Stimulated activated naive CD8-positive, alpha-beta T cell treated with anti-CD3 and anti-CD28 coated beads, Interleukin-15, Interleukin-2, amounts not matched to agents 100 U/mL and 50 U/mL, for 24 hours (primary cell): Measurements from ENCODE around the gene CCNDBP1.
"Not testable (repeated sequence)": the region's sequence is repeated elsewhere in the genome, so short reads cannot be mapped to it uniquely, and the experiment has no call there.

Source experiments
- ATAC-seq: fragments of 150-1000 bp; cut with Tn5 transposase; one replicate; pipeline ENCODE4 v1.10.0; 2021
- DNase-seq: peaks from one replicate; pipeline ENCODE4 v3.0.0; 2021

Gene CCNDBP1

GRCh38 chr15:43193710-43194109, 8.5 kb downstream of the CCNDBP1 start:
- ATAC-seq (no peak), DNase-seq (no peak)

DNA sequence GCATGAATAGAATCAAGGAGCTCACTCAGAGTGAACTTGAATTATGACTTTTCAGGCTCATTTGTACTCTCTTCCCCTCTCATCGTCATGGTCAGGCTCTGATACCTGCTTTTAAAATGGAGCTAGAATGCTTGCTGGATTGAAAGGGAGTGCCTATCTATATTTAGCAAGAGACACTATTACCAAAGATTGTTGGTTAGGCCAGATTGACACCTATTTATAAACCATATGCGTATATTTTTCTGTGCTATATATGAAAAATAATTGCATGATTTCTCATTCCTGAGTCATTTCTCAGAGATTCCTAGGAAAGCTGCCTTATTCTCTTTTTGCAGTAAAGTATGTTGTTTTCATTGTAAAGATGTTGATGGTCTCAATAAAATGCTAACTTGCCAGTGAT, 9.6 kb downstream of the CCNDBP1 start:
- DNase-seq (no peak), ATAC-seq (no peak)

DNA sequence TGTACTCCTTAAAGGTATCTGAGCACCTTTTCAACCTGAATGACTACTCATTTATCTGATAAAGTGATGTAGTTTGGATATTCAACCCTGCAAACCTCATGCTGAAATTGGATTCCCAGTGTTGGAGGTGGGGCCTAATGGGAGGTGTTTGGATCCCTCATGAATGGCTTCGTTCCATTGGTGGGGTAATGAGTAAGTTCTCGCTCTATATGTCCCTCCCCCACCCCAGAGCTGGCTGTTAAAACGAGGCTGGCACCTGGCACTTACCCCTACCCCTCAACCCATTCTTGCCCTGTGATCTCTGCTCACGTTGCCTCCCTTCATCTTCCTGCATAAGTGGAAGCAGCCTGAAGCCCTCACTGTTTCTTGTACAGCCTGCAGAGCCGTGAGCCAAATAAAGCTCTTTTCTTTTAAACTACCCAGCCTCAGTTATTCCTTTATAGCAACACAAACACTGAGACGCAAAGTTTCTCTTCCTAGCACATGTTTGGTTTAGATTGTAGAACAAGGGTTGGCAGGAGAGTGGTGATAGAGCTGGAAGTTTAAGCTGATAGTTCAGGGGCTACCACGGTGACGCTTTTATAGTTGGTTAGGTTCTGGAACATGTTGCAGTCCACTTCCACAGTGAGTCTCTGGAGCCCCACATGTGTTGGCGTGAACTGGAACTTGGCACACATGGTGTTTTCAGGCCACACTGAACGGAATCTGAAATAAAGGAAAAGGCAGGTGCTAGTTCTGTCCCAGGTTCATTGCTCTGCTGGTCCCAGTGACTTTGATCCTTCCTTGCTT, 11.8 kb downstream of the CCNDBP1 start:
- ATAC-seq = no peak
- no peak for DNase-seq

DNA sequence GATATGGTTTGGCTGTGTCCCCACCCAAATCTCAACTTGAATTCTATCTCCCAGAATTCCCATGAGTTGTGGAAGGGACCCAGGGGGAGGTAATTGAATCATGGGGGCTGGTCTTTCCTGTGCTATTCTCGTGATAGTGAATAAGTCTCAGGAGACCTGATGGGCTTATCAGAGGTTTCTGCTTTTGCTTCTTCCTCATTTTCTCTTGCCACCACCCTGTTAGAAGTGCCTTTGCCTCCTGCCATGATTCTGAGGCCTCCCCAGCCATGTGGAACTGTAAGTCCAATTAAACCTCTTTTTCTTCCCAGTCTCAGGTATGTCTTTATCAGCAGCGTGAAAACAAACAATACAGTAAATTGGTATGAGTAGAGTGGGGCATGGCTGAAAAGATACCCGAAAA, 12.6 kb downstream of the CCNDBP1 start:
- ATAC-seq, DNase-seq: not testable (repeated sequence)

DNA sequence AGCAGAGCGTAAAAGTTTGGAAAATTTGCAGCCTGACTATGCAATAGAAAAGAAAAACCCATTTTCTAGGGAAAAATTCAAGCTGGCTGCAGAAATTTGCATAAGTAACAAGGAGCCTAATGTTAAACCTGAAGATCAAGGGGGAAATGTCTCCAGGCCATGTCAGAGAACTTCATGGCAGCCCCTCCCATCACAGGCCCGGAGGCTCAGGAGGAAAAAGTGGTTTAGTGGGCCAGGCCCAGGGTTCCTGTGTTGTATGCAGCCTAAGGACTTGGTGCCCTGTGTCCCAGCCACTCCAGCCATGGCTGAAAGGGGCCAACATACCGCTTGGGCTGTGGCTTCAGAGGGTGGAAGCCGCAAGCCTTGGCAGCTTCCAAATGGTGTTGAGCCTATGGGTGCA, 13.4 kb downstream of the CCNDBP1 start:
- DNase-seq, ATAC-seq: not testable (repeated sequence)

- DNase-seq = no peak
These were observed 13.8 kb downstream of the CCNDBP1 start for GRCh38 chr15:43198992-43199391.

GRCh38 chr15:43199945-43200488, 14.8 kb downstream of the CCNDBP1 start:
- ATAC-seq (peak; percentile 50), DNase-seq (no peak)

More at GRCh38 chr15:43198992-43199391, 13.8 kb downstream of the CCNDBP1 start:
- ATAC-seq = no peak

GRCh38 chr15:43204016-43204901, 19.1 kb downstream of the CCNDBP1 start:
- peak; percentile 73 for ATAC-seq
- peak; percentile 67 for DNase-seq

GRCh38 chr15:43206054-43206453, 20.9 kb downstream of the CCNDBP1 start:
- no peak for DNase-seq
- ATAC-seq = no peak

DNA sequence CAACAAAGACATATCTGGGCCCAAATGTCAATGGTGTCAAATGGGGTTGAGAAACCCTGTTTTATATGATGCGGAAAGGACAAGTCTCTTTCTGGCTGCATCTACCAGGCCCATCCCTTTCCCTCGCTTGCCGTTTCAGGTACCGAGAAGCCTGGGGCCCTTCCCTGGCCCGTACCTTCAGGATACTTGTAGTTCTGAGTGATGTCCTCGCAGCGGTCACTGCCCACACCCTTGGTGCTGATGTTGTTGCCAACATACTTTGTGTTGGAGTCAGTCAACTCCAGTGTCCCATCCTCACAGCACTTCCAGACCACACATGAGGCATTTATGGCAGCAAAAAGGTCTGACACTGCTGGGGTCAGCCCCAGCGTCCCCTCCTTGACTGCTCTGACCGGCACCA, 21.8 kb downstream of the CCNDBP1 start:
- DNase-seq = no peak
- ATAC-seq = no peak

DNA sequence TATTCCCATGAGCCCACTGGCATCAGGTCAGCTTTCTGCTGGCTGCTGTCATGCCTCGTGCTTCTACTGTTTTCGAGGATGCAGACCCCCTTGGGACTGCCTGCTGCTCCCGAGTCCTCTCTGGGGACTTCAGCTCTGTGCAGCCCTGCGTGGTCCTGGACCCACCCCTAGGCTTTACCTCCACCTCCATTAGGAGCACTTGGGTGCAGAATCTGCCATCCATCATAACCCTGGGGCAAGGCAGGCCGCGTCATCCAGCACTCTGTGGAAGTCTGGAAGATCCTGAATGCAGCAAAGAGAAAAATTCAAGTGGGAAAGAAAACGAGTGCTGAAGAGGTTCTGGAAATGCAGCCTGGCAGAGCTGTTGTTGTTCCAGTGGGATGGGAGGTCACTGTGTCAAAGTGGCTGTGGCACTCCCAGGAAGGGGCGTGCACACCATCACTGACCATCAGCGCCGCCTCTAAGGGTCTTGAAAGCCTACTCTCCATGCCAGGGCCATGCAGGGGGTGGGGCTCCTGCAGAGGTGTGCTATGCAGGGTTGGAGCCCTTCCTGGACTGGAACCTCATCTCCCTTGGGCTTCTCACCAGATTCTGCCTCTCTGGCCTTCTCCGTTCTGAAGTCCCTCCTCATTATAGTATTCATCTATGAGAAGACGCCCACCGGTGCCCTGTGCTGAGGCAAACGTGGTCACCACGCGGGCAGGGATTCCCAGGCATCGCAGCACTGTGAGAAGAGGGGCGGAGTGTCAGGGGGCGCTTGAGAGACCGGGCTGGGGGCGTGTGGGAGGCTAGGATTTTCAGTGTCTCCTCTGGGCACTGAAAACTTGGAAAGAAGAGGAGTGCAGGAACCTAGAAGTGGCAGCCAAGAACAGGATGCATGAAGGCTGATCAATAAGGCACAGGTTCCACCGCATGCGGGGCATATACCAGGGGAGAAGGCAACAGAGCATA, 23.1 kb downstream of the CCNDBP1 start:
- no peak for DNase-seq
- ATAC-seq = no peak

GRCh38 chr15:43209059-43209824, 24.0 kb downstream of the CCNDBP1 start:
- DNase-seq = no peak
- ATAC-seq = no peak

GRCh38 chr15:43210172-43210745, 25.1 kb downstream of the CCNDBP1 start:
- DNase-seq = no peak
- ATAC-seq = no peak

DNA sequence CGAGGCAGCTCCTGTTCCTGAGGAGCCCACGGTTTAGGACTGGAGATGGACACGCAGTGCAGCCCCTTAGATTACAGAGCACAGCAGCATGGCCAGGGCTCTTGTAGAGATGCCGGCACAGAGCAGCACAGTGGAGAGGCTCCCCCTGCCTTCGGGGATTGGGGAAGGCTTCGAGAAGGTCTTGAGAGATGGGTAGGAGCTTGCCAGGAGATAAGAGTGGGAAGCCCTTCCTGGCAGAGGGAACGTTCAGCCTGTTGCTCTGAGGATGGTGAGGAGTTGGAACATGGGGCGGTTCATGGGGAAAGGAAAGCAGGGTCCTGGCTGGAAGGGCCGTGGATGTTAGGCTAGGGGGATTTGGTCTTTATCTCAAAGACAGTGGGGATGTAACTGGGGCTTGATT, 25.6 kb downstream of the CCNDBP1 start:
- no peak for ATAC-seq
- no peak for DNase-seq

- no peak for DNase-seq
- no peak for ATAC-seq
These were observed 26.1 kb downstream of the CCNDBP1 start for GRCh38 chr15:43211224-43211735.

DNA sequence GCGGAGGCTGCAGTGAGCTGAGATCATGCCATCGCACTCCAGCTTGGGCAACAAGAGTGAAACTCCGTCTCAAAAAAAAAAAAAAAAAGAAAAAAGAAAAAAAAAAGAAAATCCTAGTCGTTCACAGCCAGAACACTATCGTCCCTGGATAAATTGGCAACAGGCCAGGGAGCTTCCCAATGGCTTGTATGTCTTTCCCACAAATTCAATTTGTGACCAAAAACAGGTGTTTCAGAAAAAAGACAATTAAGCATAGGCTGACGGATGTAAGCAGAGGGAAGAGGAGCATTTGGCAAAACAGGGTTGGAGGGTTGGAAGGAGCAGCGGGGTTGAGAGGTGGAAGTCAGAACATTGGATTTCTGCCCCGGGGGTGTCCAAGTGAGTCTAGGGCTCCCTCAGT, 27.1 kb downstream of the CCNDBP1 start:
- ATAC-seq (no peak), DNase-seq (no peak)

GRCh38 chr15:43212951-43213350, 27.7 kb downstream of the CCNDBP1 start:
- ATAC-seq (no peak), DNase-seq (no peak)

DNA sequence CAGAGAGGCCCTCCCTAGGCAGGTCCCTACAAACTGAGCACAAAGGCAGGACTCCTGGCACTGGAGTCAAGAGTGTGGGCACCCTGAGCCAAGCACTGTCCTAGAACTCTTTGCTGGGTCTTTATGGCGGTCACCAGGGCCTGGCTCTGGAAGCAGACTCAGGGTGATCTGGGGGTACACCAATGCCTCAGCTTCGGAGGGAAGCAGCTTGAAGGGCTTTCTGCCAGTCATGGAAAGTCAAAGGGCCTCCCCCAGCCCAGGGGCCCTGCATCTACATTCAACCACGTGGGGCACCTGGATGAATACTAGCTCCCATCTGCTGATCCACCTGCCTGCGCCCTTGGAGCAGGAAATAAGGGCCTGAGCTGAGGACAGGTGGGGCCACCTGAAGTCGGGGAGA, 28.3 kb downstream of the CCNDBP1 start:
- no peak for ATAC-seq
- no peak for DNase-seq

DNA sequence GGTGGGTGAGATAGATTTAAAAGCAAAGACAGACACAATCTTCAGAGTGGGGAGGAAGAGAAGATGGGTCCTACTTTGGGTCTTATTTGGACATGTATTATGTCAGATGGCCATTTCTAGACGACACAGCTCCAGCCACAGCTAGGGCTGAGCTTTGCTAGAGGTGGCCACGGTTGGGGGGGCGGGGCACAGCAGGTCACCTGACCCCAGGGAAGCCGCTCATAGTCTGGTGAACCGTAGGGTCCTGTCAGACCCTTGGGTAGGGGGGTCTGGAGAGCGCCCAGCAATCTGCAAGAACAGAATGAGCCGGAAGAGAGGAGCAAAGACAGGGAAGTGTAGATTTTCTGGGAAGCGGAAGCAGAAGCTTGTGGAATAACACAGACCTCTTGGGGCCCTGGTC, 29.0 kb downstream of the CCNDBP1 start:
- DNase-seq (no peak), ATAC-seq (no peak)

DNA sequence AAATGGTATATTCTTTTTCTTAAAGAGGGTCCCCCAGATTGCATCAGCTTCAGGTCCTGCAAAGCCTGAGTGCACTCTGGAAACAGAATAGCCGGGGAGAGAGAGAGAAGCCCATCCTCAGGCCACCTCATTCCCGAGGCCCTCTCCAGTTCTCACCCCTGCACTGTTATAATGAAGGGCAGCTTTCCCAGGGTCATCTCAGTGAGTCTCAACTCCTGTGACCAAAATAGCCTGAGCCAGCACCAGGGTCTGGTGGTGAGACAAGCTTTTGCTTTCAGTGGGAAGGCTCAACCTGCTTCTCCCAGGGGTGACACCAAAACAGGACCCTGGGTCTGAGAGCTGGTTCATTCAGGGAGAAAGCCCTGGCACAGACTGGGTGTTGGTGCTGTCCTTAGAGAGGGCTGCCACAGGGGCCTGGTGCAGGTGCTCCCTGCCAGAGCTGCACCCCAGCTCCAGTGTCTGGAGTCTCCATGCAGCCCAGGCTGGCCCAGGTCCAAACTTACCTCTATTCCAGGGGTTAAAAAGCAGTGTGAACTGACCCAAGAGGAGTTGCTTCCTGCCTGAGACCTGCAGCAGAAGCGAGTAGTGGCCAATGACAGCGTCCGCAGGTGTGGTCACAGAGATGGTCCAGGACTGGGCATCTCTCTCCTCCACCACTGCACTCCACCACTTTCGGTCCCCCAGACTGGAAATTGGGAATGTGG, 29.5 kb downstream of the CCNDBP1 start:
- DNase-seq (no peak), ATAC-seq (no peak)
